Measurements from ENCODE around the gene ARID3B.
"Not testable (repeated sequence)": the region's sequence is repeated elsewhere in the genome, so short reads cannot be mapped to it uniquely, and the experiment has no call there.

ARID3B gene, protein sequence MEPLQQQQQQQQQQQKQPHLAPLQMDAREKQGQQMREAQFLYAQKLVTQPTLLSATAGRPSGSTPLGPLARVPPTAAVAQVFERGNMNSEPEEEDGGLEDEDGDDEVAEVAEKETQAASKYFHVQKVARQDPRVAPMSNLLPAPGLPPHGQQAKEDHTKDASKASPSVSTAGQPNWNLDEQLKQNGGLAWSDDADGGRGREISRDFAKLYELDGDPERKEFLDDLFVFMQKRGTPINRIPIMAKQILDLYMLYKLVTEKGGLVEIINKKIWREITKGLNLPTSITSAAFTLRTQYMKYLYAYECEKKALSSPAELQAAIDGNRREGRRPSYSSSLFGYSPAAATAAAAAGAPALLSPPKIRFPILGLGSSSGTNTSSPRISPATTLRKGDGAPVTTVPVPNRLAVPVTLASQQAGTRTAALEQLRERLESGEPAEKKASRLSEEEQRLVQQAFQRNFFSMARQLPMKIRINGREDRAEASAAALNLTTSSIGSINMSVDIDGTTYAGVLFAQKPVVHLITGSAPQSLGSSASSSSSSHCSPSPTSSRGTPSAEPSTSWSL

DNA sequence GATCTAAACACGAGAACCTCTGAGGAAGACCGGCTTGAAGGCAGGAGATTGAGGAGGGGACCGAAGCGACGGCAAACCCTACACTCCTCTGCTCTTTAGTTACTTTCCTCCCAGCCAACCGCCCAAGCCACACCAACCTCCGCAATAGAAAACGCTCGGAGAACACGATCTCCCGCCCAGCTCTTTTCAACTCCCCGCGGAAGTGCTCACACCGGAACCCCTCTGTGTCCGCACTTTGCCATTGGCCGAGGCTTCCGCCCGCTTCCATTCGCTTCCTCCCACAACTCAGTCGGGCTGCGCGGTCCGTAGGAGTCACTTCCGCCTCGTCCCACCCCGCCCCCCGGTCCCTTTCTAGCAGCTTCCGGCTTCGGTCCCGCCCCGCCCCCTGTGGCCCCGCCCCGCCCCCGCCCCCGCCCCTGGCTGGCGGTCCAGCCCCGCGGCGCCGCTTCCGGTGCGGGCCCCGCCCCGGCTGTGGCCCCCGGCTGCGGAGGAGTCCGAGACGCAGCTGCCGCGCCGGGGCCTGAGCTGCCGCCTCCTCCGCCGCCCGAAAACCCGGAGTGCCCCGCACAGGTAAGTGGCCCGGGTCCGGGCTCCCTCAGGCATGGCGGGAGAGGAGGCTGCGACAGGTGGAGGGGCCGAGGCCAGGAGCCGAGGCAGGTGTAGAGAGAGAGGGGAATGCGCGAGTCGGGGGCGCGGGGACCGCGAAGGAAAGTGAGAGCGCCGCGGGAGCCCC is at the start of gene ARID3B:
Gene ARID3B (plus strand): TSS at position 460 of the 733 bp plus-strand sequence. CDS start 2,717 bp downstream, outside the sequence.
- in situ Hi-C loops (cut with MboI; ENCODE audit: low sequenced_read_pairs): no loop called here

DNA sequence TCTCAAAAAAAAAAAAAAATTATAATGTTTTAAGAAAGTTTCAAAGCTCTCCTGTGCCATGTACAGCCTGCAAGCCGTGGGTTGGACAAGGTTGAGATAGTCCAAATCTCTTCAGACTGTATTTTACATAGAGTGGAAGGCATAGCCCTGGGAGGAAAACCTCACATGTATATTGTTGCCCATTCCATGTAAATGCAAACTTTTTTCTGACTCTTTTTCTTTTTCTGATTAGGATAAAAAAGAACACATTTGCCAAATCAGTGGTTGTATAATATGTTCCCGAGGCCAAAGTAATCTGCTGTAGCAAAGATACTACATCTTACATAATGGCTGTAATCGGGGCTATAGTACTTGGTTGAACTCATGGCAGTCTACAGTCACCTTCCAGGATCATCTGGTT is 44.4 kb upstream of the ARID3B start:
- in situ Hi-C loops (cut with MboI; ENCODE audit: low sequenced_read_pairs): no loop called here

DNA sequence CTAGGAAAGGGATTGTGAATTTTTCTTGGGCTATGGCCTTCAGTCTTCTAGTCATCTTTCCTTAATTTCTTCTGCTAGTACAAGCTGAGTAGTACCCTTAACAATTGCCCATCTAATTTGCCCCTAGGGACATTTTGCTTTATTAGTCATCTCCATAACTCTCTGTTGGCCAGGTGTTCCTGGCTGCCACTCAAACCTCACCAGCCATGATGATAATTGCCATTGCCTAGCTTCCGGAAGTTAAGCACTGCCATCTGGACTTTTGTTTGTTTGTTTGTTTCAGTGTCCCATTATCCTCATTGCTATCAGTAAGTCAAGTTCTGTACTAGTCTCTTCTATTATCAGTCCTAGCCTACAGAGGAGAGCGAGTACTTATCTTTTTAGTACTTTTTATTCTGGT is 43.4 kb upstream of the ARID3B start:
- in situ Hi-C loops (cut with MboI; ENCODE audit: low sequenced_read_pairs): no loop called here

DNA sequence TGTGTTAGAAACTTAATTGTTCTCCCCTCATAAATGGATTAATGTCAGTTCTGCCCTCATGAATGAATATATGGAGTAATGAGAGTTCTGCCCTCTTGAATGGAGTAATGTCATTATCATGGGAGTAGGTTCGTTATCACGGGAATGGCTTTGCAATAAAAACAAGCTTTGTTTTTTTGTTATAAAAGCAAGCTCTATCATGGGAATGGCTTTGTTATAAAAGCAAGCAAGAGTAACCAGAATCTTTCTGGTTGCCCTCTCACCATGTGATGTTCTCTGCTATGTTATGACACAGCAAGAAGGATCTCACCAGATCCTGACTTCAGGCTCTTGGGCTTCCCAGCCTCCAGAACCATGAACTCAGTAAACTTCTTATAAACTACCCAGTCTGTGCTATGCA is 41.7 kb upstream of the ARID3B start:
- in situ Hi-C loops (cut with MboI; ENCODE audit: low sequenced_read_pairs): no loop called here

DNA sequence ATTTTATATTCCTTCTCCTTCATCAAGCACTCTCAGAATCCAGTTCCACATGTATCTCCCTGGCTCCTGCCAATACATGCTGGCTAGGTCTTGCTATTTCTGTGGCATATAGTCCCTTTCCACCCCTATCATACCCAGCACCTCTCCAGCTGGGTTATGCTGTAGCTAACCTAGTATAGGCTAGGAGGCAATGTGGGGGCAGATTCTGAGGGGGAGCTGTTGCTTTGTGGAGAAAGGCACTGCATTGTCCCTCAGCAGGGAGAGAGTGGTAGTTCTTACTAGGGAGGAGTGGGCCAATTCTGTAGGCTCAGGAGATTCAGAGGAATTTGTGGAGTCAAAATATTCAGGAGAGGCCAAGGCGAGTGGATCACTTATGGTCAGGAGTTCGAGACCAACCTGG is 40.6 kb upstream of the ARID3B start:
- in situ Hi-C loops (cut with MboI; ENCODE audit: low sequenced_read_pairs): no loop called here

DNA sequence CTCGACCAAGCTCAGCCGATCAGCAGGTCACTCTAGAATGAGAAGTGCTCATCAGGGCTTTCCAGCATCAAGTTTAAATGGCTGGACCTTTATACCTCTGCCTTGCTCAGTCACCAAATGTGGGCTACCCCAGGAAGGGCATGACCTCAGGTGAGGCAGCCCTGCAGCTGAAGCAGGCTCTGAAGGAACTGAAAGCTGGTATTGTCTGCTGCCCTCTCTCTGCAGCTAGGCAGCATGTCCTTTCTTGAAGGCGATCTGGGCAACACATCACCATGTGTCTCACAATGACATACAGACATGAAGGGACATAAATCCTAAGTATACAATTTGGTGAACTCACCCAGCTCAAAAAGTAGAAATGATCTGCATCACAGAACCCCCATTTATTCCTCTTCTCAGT is 38.7 kb upstream of the ARID3B start:
- in situ Hi-C loops (cut with MboI; ENCODE audit: low sequenced_read_pairs): no loop called here

DNA sequence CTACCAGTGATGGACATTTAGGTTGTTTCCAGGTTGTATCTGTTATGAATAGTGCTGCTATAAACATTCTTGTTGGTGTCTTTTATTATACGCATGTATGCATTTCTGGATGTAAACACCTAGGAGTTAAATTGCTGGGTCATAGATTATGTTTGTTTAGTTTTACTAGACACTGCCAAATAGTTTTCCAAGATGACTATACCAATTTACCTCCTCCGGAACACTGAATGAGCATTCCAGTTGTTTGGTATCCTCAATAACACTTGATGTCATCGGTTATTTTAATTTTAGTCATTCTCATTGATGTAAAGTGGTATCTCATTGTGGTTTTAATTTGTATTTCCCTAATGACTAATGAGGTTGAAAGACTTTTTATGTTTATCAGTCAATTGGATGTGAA is 36.6 kb upstream of the ARID3B start:
- in situ Hi-C loops (cut with MboI; ENCODE audit: low sequenced_read_pairs): no loop called here

DNA sequence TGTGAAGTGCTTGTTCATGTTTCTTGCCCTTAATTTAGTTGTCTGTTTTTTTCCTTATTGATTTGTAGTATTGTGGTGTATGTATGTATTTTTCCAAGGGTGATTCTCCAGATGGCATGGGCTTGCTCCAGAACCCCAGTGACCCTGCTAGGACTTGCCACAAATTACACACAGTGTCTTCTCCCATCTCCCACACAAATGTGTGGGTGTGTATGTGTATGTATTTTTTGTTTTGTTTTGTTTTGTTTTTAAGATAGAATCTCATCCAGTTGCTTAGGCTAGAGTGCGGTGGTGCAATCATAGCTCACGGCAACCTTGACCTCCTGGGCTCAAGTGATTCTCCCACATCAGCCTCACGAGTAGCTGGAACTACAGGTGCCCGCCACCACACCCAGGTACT is 36.2 kb upstream of the ARID3B start:
- in situ Hi-C loops (cut with MboI; ENCODE audit: low sequenced_read_pairs): no loop called here

DNA sequence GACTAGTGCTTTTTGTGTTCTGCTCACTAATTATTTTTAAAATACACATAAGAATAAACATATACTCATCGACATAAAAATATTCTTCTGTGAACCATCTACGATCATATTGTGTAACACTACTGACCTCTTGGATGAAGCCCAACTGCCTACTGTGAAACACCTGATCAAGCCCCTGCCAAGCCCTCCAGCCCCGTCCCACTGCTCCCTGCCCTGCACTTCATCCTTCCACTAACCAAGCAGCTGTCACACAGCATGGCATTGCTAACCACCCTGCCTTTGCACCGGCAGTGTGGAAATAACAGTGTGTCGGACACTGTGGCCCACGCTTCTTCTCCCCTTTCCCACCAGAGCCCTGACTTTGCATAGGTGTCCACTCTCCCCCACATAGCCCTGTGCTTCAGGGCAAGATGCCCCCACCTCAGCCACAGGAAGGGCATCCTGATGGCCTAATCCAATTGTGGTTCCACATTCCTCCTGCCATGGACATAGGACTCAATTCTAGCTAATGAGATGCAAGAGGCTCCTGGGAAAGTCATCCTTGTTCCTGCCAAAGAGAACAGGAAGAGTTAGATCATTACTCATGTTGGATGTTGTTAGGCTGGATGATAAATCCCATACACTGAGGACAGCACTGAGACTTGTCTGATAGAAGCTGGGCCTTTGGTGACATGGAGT is 35.0 kb upstream of the ARID3B start:
- in situ Hi-C loops (cut with MboI; ENCODE audit: low sequenced_read_pairs): no loop called here

DNA sequence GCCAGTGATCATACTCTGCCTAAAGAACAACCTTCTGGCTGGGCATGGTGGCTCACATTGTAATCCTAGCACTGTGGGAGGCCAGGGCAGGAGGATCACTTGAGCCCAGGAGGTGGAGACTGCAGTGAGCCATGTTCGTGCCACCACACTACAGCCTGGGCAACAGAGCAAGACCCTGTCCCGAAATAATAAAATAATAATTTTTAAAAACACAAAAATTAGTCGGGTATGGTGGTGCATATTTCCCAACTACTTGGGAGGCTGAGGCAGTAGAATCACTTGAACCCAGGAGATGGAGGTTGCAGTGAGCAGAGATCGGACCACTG is 34.5 kb upstream of the ARID3B start:
- in situ Hi-C loops (cut with MboI; ENCODE audit: low sequenced_read_pairs): no loop called here

DNA sequence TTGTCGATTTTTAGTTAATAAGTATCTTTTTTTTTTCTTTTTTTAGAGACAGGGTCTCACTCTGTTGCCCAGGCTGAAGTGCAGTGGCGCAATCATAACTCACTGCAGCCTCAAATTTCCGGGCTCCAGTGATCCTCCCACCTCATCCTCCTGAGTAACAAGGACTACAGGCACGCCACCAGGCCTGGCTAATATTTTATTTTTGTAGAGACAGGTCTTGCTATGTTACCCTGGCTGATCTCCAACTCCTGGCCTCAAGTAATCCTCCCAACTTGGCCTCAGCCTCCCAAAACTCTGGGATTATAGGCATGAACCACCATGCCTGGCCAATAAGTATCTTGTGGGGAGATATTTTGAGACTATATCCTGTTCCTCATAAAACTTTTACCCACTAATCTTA is 29.4 kb upstream of the ARID3B start:
- in situ Hi-C loops (cut with MboI; ENCODE audit: low sequenced_read_pairs): no loop called here

DNA sequence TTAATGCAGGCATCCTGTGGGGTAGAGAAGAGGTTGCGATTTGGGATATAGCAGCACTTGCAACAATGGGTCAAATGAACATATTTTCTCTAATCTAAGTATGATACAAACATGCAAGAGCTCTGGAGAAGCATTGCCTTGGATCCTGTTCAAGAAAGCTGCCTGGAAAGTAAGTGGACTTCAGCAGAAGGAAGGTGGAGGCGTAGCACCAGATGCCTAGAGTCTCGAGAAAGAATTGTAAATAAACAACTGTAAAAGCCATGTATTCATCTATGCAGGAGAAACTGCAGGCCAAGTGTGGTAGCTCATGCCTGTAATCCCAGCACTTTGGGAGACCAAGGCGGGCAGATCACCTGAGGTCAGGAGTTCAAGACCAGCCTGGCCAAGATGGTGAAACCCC is 27.0 kb upstream of the ARID3B start:
- in situ Hi-C loops (cut with MboI; ENCODE audit: low sequenced_read_pairs): not testable (repeated sequence)

DNA sequence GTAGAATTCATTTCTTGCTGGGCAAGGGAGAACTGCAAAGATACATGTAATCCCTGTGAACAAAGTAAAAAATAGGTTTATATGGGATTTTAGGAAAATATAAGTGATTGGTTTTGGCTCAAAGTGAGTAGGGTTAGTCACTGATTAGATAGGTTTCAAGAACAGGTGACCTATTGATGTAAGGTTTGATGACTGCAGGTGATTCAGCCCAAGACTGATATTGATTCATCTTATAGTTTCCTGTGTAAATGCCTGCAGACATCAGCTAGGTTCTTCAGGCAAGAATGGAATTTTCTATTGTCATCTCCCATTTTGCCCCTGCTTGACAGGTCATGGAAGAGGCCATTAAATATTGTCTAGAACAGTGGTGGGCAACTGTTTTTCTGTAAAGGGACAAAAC is 23.9 kb upstream of the ARID3B start:
- in situ Hi-C loops (cut with MboI; ENCODE audit: low sequenced_read_pairs): no loop called here

DNA sequence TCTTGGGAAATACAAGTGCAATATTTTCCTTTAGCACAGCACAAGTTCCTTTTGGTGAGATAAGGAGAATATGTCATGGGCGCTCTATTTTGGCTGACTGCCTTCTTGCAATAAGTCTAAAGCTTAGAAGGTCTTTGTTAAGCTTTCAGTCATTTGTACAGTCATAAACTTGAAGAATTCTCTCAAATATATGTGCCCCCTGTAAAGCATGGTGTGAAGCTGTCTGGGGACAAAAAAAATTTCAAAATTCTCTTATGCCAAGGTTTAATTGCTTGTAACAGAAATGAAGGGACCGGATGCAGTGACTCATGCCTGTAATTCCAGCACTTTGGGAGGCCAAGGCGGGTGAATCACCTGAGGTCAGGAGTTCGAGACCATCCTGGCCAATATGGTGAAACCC is 21.7 kb upstream of the ARID3B start:
- in situ Hi-C loops (cut with MboI; ENCODE audit: low sequenced_read_pairs): no loop called here

DNA sequence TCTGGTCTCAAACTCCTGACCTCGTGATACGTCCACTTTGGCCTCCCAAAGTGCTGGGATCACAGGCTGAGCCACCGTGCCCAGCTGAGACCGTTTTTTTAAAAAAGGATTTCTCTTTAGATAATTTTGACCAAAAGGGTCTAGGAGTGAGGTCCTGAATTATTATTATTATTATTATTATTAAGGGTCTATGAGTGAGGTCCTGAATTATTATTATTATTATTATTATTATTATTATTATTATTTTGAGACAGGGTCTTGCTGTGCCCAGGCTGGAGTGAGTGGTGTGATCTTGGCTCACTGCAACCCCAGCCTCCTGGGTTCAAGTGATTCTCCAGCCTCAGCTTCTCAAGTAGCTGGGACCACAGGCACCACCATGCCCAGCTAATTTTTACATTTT is 20.6 kb upstream of the ARID3B start:
- in situ Hi-C loops (cut with MboI; ENCODE audit: low sequenced_read_pairs): no loop called here

DNA sequence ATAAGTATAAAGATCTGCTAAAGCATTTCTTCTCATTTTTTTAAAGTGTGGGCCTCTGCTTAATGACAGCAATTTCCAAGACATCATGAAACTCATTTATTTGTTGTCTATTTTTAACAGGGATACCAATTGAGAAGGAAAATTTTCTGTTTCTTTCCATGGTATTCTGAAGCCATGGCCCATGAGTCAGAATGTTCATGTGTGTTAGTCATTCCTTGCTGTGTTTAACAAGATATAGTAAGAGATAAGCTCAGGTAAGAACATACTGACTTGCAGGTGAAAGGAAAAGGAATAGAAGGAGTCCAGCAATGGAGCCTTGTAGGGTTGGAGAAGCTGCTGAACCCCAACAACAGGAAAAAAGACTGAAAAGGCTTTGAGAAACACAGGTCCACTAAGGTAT is 17.0 kb upstream of the ARID3B start:
- in situ Hi-C loops (cut with MboI; ENCODE audit: low sequenced_read_pairs): no loop called here

DNA sequence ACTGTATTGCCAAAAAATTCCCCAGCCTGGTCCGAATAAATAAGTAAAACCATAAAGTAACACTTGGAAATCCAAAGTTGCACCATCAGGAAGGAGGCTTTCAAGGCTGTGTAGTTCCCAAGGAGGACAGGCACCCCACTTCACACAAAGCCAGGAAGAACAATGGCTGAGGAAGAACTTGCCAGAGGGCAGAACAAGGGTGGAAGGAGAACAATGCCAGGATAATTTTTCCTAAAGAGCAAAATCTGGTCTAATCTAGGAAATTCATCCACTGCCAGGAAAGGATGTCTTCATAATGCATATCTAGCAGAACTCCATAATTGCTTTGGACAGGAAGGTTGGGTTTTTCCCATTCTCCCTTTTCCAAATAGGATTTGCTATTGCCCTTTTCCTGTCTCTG is 15.7 kb upstream of the ARID3B start:
- in situ Hi-C loops (cut with MboI; ENCODE audit: low sequenced_read_pairs): no loop called here

DNA sequence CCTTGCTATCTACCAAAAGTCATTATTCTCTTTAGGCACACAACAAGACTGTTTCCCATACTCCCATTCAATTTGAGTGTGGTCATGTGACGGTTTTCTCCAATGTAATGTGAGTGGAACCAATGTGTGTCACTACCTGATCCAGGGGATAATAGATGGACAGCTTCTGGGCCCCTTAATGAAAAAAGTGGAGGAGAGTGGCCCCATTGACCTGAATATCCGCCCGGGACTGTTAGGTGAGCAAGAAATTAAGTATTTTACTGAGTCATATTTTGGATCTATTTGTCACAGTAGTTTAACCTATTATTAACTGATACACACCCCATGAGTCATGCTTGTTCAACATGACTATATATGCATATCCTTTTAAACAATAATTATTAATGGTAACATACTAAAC is 15.1 kb upstream of the ARID3B start:
- in situ Hi-C loops (cut with MboI; ENCODE audit: low sequenced_read_pairs): no loop called here

DNA sequence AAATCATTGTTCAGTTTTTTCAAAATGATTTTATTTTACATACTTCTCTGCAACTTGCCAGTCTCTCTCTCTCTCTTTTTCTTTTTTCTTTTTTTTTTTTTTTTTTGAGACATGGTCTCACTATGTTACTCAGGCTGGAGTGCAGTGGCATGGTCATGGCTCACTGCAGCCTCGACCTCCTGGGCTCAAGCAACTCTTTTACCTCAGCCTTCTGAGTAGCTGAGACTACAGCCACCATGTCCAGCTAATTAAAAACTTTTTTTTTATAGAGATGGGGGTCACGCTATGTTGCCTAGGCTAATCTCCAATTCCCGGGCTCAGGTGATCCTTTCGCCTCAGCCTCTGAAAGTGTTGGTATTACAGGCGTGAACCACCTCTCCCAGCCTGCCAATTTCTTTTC is 12.1 kb upstream of the ARID3B start:
- in situ Hi-C loops (cut with MboI; ENCODE audit: low sequenced_read_pairs): no loop called here

DNA sequence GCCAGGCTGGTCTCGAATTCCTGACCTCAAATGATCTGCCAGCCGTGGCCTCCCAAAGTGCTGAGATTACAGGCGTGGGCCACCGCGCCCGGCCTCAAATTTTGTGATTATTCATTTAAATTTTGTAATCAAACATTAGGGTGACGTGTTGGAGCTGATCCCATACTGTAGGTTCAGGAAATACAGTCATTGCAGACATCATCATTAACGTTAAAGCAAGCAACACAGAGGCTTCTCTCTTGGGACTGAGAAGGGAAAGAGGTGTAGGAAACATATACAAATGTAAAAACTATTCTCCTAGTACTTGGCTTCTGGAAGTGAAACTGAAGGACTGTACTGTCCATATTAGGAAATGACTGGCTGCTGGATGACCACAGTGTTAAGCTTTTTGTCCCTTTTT is 11.1 kb upstream of the ARID3B start:
- in situ Hi-C loops (cut with MboI; ENCODE audit: low sequenced_read_pairs): no loop called here

DNA sequence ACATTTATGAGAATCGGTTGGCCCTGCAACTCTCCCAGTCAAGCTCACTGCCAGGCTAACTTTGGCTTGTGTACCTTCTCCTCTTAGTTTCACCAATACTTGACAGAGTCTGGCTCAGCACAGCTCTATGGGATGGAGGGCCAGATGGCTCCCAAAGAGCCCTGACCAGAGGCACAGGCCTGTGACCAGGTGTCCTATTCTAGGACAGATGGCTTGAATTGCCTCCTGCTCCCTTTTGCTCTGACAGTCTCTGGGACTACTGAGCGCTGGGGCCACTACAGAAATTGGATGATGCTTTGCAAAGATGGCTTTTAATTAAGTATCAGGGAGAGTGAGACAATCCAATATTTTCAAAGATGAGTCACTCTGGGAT is 10.3 kb upstream of the ARID3B start:
- in situ Hi-C loops (cut with MboI; ENCODE audit: low sequenced_read_pairs): no loop called here
